ENCODE data around the gene PKIG.
"Not testable (repeated sequence)": the region's sequence is repeated elsewhere in the genome, so short reads cannot be mapped to it uniquely, and the experiment has no call there.

PKIG gene

DNA sequence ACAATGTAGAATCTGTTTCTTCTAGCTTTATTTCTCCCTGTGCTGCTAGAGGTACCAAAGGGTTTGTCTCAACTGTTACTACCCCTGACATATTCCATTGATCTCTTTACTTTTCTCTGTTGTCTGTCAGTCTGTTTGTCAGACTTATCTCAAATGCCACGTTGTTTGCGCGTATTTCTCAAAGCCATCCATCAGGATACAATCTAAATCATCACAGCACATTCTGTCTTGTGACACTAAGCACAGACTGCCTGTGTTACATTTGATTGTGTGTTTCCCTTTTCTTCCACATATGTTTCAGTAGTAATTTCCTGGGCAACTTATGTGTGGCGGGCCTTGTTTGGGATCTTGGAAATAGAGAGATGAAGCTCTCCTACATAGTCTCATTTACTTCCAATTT lies 30.3 kb upstream of the PKIG start:
- Histone ChIP-seq H3K4me1 (ENCODE audit: control insufficient read depth, insufficient read depth, low read length) (no peaks in the 10 kb centered on the region), H3K9me3 (ENCODE audit: control insufficient read depth, insufficient read depth, low read length) (no peaks in the 10 kb centered on the region), H3K36me3 (ENCODE audit: control insufficient read depth, insufficient read depth, low read length) (no peaks in the 10 kb centered on the region), H3K9ac (ENCODE audit: low read depth, low read length) (no peak overlapping the region), H3K27me3 (ENCODE audit: control insufficient read depth, insufficient read depth, low read length) (no peaks in the 10 kb centered on the region), H3K4me3 (ENCODE audit: low read depth, low read length) (no peak overlapping the region)

DNA sequence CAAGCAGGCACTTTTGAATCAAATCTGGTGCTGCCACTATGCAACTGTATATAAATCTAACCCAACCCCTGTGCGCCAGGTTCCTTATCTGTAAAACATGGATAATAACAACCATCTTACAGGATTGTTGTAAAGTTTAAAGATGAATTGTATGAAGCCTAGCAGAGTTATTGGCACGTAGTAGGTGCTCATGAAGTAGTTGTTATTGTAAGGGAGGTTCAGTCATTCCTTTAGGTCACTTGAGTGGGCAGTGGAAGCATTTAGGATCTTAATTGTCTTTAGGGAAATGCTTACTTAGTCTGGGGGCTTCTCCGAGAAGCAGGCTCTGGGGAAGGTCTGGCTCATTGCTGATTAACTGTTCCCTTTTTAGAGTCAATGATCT lies 29.8 kb upstream of the PKIG start:
- no peak overlapping the region for H3K4me3 ChIP-seq (ENCODE audit: low read depth, low read length)
- H3K9me3 ChIP-seq (ENCODE audit: control insufficient read depth, insufficient read depth, low read length): no peaks in the 10 kb centered on the region
- H3K4me1 ChIP-seq (ENCODE audit: control insufficient read depth, insufficient read depth, low read length): no peaks in the 10 kb centered on the region
- H3K27me3 ChIP-seq (ENCODE audit: control insufficient read depth, insufficient read depth, low read length): no peaks in the 10 kb centered on the region
- H3K9ac ChIP-seq (ENCODE audit: low read depth, low read length): no peak overlapping the region
- no peaks in the 10 kb centered on the region for H3K36me3 ChIP-seq (ENCODE audit: control insufficient read depth, insufficient read depth, low read length)

DNA sequence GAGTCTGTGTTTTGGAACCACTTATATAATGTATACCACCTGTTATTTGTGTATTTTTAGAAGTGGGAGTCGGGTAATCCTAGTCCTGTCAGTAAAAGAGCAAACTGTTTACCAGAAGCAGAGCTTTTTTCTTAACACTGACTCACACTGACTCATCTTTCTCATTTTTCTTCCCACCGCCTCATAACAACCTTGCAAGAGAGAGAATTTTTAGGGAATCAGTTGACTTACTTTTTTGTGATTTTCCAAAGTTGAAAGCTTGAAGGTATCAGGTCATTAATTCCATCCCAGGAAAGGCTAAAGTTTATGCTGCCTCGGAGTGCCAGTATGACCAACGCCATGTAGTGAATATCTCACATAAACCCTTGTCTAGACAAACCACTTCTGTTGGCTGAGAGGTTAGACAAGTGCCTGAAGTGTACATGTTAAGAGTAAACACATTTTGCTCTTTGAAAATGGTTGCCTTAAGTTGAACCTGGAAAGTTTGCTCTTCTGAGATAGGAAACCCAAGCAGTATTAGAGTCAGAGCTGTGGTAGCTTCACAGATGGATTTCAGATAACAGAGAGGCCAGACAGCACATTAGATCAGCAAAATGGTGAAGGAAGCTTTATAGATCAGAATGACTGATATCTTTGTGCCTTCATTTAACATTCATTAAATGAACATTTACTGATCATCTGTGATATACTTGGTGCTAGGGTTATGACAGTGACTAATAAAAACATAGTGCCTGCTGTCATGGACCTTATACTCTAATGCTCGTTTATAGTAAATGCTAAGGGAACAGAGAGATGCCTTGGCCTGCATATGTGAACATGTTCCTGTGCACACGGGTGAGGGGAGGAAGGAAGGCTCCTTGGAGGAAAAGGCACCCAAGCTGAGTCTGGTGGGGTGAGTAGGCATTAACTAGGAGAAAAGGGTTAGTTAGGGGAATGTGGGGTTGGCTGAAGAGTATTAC lies 29.1 kb upstream of the PKIG start:
- H3K27me3 ChIP-seq (ENCODE audit: control insufficient read depth, insufficient read depth, low read length): no peaks in the 10 kb centered on the region
- H3K9ac ChIP-seq (ENCODE audit: low read depth, low read length): no peak overlapping the region
- no peak overlapping the region for H3K4me3 ChIP-seq (ENCODE audit: low read depth, low read length)
- H3K9me3 ChIP-seq (ENCODE audit: control insufficient read depth, insufficient read depth, low read length): no peaks in the 10 kb centered on the region
- no peaks in the 10 kb centered on the region for H3K36me3 ChIP-seq (ENCODE audit: control insufficient read depth, insufficient read depth, low read length)
- no peaks in the 10 kb centered on the region for H3K4me1 ChIP-seq (ENCODE audit: control insufficient read depth, insufficient read depth, low read length)

DNA sequence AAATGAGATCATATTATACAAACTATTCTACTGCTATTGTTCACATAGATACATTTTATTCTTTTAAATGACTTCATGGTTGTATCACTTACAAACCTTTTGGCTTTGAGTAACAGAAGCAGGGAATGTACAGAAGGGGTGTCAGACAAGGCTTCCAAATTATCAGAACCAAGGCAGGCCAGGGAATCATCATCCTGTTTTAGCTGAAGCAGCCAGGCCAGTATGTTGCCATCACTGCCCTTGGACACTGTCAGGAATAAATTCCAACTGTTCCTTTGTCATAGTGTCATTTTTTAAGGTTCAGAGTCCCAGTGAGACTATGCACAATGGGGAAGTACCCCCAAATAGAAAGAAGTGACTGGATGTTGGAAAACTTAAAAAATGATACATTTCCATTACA lies 23.1 kb upstream of the PKIG start:
- no peaks in the 10 kb centered on the region for H3K9me3 ChIP-seq (ENCODE audit: control insufficient read depth, insufficient read depth, low read length)
- no peaks in the 10 kb centered on the region for H3K36me3 ChIP-seq (ENCODE audit: control insufficient read depth, insufficient read depth, low read length)
- no peaks in the 10 kb centered on the region for H3K27me3 ChIP-seq (ENCODE audit: control insufficient read depth, insufficient read depth, low read length)
- no peak overlapping the region for H3K9ac ChIP-seq (ENCODE audit: low read depth, low read length)
- H3K4me1 ChIP-seq (ENCODE audit: control insufficient read depth, insufficient read depth, low read length): no peaks in the 10 kb centered on the region
- no peak overlapping the region for H3K4me3 ChIP-seq (ENCODE audit: low read depth, low read length)

DNA sequence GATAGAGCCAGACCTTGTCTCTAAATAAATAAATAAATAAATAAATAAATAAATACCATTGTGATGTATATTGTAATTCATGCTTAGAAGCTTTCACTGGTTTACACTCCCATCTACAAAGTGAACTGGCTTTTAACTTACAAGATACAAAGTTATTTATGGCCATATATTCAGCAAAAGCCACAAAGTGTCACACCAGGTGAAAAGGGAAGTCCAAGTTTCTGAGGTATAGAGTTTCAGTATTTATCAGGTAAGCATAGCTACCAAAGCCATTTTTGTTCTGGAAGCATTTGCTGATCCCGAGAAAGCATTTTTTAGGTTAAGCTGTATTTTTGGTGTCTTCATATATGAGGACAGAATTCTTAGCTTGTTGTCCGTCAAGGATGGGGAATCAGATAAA lies 22.1 kb upstream of the PKIG start:
- Histone ChIP-seq H3K4me3 (ENCODE audit: low read depth, low read length) (no peak overlapping the region), H3K36me3 (ENCODE audit: control insufficient read depth, insufficient read depth, low read length) (no peaks in the 10 kb centered on the region), H3K4me1 (ENCODE audit: control insufficient read depth, insufficient read depth, low read length) (no peaks in the 10 kb centered on the region), H3K27me3 (ENCODE audit: control insufficient read depth, insufficient read depth, low read length) (no peaks in the 10 kb centered on the region), H3K9me3 (ENCODE audit: control insufficient read depth, insufficient read depth, low read length) (no peaks in the 10 kb centered on the region), H3K9ac (ENCODE audit: low read depth, low read length) (no peak overlapping the region)

DNA sequence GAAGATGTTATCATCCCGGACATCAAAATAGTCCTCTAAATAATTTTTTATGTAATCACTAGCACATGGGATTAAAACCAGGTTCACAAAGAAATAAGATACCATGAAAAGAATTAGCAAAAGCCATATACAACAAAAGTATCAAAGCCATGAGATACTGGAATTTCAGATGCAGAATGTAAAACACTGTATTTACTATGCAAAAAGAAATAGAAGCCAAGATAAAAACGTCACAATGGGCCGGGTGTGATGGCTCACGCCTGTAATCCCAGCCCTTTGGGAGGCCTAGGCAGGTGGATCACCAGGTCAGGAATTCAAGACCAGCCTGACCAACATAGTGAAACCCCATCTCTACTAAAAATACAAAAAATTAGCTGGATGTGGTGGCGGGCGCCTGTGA lies 21.6 kb upstream of the PKIG start:
- not testable (repeated sequence) for H3K9me3 ChIP-seq (ENCODE audit: control insufficient read depth, insufficient read depth, low read length); H3K9ac ChIP-seq (ENCODE audit: low read depth, low read length); H3K4me3 ChIP-seq (ENCODE audit: low read depth, low read length); H3K36me3 ChIP-seq (ENCODE audit: control insufficient read depth, insufficient read depth, low read length); H3K4me1 ChIP-seq (ENCODE audit: control insufficient read depth, insufficient read depth, low read length); H3K27me3 ChIP-seq (ENCODE audit: control insufficient read depth, insufficient read depth, low read length)

DNA sequence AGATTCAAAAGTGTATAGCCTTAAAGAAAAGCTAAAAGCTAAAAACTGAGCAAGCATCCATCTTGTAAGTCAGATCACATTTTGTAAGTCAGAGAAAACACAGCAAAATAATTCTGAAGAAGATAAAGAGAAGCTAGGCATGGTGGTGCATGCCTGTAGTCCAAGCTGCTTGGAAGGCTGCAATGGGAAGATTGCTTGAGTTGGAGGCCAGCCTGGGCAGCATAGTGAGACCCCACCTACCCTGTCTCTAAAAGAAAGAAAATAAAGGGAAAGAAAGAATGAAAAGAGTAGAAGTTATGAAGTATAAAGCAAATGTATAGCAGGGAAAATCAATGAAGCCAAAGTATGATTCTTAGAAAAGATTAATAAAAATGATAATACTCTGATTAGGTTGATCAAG lies 20.5 kb upstream of the PKIG start:
- H3K27me3 ChIP-seq (ENCODE audit: control insufficient read depth, insufficient read depth, low read length): no peaks in the 10 kb centered on the region
- no peak overlapping the region for H3K9ac ChIP-seq (ENCODE audit: low read depth, low read length)
- no peak overlapping the region for H3K4me3 ChIP-seq (ENCODE audit: low read depth, low read length)
- no peaks in the 10 kb centered on the region for H3K9me3 ChIP-seq (ENCODE audit: control insufficient read depth, insufficient read depth, low read length)
- no peaks in the 10 kb centered on the region for H3K36me3 ChIP-seq (ENCODE audit: control insufficient read depth, insufficient read depth, low read length)
- no peaks in the 10 kb centered on the region for H3K4me1 ChIP-seq (ENCODE audit: control insufficient read depth, insufficient read depth, low read length)

DNA sequence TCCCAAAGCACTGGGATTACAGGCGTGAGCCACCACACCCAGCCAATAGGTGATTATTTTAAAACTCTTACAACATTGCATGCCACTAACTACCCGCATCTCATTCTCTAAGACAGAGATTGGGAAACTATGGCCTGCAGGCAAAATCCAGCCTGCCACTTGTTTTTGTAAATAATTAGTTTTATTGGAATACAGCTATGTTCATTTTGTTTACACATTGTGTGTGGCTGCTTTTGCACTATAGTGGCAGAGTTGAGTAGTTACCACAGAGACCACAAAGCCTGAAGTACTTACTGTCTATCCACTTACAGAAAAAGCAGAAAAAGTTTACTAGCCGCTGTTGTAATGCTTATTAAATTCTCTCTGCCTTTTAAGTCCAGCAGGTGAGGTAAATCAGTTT lies 16.4 kb upstream of the PKIG start:
- H3K27me3 ChIP-seq (ENCODE audit: control insufficient read depth, insufficient read depth, low read length): no peaks in the 10 kb centered on the region
- no peak overlapping the region for H3K4me3 ChIP-seq (ENCODE audit: low read depth, low read length)
- H3K9me3 ChIP-seq (ENCODE audit: control insufficient read depth, insufficient read depth, low read length): no peaks in the 10 kb centered on the region
- H3K4me1 ChIP-seq (ENCODE audit: control insufficient read depth, insufficient read depth, low read length): no peaks in the 10 kb centered on the region
- no peaks in the 10 kb centered on the region for H3K36me3 ChIP-seq (ENCODE audit: control insufficient read depth, insufficient read depth, low read length)
- no peak overlapping the region for H3K9ac ChIP-seq (ENCODE audit: low read depth, low read length)

DNA sequence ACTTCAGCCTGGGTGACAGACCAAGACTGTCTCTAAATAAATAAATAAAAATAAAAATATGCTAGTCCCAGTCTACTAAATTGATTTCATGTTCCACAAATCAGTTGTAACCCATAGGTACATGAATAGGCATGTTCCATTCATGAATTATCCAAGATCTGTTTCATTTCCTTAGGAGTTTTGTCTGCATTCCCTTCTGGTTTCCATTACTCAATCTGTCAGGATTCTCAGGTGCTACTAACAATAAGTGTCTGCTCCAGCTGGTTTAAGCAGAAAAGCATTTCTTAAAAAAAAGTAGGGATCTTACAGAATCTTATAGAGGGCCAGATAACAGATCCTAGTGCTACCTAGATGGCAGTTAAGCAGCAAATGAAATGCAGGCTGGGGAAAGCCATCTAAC lies 15.6 kb upstream of the PKIG start:
- Histone ChIP-seq H3K27me3 (ENCODE audit: control insufficient read depth, insufficient read depth, low read length) (no peaks in the 10 kb centered on the region), H3K4me3 (ENCODE audit: low read depth, low read length) (no peak overlapping the region), H3K9me3 (ENCODE audit: control insufficient read depth, insufficient read depth, low read length) (no peaks in the 10 kb centered on the region), H3K9ac (ENCODE audit: low read depth, low read length) (no peak overlapping the region), H3K36me3 (ENCODE audit: control insufficient read depth, insufficient read depth, low read length) (no peaks in the 10 kb centered on the region), H3K4me1 (ENCODE audit: control insufficient read depth, insufficient read depth, low read length) (no peaks in the 10 kb centered on the region)

DNA sequence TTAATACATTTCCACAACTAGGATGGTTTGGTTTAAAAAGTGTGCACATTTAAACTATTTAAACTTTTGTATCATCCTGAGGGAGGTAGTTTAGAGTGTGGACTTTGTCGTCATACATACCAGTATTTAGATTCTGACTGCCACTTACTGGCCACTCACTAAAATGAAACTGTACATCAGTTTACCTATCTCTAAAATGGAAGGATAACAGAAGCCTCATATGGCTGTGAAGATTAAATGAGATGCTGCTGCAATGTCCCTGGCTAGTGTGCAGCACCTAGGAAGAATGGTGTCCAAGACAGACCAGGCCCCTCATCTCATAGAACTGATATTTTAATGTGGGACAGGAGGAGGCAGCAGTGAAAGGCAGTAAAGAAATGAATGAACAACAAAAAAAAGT lies 12.0 kb upstream of the PKIG start:
- no peaks in the 10 kb centered on the region for H3K4me1 ChIP-seq (ENCODE audit: control insufficient read depth, insufficient read depth, low read length)
- H3K9ac ChIP-seq (ENCODE audit: low read depth, low read length): no peak overlapping the region
- H3K4me3 ChIP-seq (ENCODE audit: low read depth, low read length): no peak overlapping the region
- H3K27me3 ChIP-seq (ENCODE audit: control insufficient read depth, insufficient read depth, low read length): no peaks in the 10 kb centered on the region
- H3K9me3 ChIP-seq (ENCODE audit: control insufficient read depth, insufficient read depth, low read length): no peaks in the 10 kb centered on the region
- H3K36me3 ChIP-seq (ENCODE audit: control insufficient read depth, insufficient read depth, low read length): no peaks in the 10 kb centered on the region

DNA sequence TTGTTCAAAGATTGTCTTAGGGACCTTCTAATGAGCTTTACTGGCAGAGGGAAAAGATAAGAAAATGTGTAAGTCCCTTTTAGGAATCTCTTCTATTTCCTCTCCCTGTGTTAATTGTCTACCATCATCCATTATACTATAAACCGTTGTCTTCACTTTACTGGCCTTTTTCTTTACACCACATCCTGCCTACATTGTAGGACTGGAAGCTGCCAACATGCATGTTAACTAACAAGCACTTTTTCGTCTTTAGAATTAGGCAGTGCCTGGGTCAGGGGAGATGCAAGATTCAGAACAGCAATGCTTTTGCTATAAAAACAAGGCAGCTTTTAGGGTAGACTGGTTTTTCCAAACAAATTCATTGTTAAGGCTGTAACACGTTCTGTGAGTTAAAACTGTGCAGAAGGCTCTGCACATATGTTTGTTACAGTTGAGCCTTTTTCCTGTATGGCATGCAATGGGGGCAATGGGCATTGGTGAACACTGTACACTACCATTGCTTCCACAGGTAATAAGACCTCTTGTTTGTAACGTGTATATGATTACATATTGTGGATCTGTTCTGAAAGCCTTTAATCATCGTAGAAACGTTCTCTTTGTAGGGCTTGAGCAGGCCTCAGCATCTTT lies 10.9 kb upstream of the PKIG start:
- H3K9ac ChIP-seq (ENCODE audit: low read depth, low read length): no peak overlapping the region
- H3K4me3 ChIP-seq (ENCODE audit: low read depth, low read length): no peak overlapping the region
- no peaks in the 10 kb centered on the region for H3K9me3 ChIP-seq (ENCODE audit: control insufficient read depth, insufficient read depth, low read length)
- no peaks in the 10 kb centered on the region for H3K27me3 ChIP-seq (ENCODE audit: control insufficient read depth, insufficient read depth, low read length)
- no peaks in the 10 kb centered on the region for H3K36me3 ChIP-seq (ENCODE audit: control insufficient read depth, insufficient read depth, low read length)
- H3K4me1 ChIP-seq (ENCODE audit: control insufficient read depth, insufficient read depth, low read length): peaks cover 1% of the 10 kb centered on the region
